GM18907 (cell line): ENCODE data around the gene NFATC3.
"Not testable (repeated sequence)": the region's sequence is repeated elsewhere in the genome, so short reads cannot be mapped to it uniquely, and the experiment has no call there.

Experiments used
- ATAC-seq: cut with Tn5 transposase; IDR thresholded peaks from one replicate; pipeline ENCODE4 v1.9.1; 2021; ENCODE audit warnings: mild to moderate bottlenecking, moderate library complexity; ENCODE audit not compliant: unreplicated experiment

NFATC3 gene

DNA sequence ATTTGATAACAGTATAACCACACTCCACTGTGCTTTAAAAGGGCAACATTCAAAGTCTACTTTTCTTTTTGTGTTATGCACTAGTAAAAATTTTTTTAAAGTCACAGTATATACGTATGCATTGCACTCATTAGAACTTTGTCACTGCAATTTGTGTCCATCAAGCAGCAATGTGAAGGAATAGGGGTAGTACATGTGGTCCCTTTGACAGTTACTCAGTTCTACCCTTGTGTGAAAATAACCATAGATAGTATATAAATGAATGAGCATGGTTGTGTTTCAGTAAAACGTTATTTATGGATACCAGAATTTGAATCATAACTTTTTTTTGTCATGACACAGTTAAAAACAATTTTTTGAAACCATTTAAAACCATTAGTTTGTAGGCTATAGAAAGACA, 30.7 kb downstream of the NFATC3 start:
- no peak for ATAC-seq

DNA sequence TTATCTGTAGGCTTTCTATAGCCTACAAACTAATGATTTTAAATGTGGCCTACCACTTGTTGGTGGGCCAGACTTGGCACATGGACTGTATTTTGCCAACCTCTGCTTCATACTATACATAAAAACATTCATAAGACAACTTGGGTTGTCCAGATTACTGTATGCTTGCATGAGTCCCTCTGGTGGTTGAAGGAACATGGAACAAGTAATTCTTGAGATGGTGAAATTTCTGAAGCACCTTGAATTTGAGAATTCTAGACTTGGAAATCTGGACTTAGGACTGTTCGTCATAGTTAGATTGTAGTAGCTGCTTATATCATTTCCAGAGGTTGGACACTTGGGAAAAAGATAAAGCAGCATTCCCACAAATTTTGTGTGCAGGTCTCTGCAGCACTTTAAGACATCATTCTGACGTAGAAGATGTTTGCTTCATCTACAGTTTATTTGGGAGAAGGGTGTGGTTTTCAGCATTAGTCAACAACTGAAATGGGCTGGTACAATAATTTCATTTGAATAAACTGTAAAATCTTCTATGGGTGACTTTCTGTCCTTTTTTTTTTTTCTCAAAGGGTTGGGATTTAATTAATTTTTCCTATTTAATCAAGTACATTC, 31.2 kb downstream of the NFATC3 start:
- ATAC-seq = no peak

DNA sequence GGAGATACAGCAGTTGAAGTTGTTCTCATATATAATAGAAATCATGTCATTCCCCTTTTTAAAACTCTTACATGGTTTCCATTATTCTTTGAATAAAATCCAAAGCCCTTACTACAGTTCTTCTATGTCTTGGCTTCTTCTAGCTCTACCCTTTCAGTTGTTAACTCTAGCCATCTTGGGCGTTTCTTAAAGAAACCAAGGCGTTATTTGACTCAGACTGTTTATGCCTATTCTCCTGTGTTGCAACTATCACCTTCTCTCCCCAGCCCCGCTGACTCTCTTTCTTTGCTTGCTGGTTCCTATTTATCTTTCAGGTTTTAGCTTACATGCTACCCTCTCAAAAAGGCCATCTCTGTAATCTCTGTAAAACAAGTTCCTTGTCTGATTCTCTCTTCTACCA, 32.7 kb downstream of the NFATC3 start:
- no peak for ATAC-seq

DNA sequence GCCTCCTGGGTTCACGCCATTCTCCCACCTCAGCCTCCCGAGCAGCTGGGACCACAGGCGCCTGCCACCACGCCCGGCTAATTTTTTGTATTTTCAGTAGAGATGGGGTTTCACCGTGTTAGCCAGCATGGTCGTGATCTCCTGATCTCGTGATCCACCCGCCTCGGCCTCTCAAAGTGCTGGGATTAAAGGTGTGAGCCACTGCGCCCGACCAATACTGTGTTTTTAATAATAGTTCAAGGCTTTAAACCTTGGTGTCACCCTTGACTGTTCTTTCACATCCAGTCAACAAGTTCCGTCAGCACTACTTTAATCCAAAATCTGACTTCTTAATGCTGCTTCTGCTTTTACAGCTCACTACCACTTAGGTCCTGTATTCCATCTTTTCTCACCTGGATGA, 33.8 kb downstream of the NFATC3 start:
- peak; percentile 44 for ATAC-seq

DNA sequence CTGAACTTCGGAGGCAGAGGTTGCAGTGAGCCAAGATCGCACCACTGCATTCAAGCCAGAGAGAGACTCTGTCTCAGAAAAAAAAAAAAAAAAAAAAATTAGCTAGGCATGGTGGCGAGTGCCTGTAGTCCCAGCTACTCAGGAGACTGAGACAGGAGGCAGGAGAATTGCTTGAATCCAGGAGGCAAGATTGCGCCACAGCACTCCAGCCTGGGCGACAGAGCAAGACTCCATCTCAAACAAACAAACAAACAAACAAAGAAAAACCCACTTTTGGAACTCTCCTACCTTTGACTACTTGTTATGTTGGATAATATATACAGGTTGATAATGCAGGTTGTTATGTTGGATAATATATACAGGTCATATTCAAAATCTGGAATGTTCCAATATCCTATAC, 35.3 kb downstream of the NFATC3 start:
- ATAC-seq = not testable (repeated sequence)

DNA sequence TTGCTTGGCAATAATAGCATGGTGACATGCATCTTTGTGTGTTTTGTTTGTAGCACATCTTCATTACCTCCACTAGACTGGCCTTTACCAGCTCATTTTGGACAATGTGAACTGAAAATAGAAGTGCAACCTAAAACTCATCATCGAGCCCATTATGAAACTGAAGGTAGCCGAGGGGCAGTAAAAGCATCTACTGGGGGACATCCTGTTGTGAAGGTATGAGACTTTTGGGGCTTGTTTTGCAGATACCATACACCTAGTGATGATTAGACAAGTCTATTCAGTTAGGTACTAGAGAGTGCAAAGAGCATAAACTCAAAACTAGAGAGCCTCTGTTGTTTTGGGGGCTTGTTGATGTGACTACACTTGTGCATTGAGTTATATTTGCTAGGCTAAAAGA, 41.2 kb downstream of the NFATC3 start:
- ATAC-seq = peak; percentile 66

DNA sequence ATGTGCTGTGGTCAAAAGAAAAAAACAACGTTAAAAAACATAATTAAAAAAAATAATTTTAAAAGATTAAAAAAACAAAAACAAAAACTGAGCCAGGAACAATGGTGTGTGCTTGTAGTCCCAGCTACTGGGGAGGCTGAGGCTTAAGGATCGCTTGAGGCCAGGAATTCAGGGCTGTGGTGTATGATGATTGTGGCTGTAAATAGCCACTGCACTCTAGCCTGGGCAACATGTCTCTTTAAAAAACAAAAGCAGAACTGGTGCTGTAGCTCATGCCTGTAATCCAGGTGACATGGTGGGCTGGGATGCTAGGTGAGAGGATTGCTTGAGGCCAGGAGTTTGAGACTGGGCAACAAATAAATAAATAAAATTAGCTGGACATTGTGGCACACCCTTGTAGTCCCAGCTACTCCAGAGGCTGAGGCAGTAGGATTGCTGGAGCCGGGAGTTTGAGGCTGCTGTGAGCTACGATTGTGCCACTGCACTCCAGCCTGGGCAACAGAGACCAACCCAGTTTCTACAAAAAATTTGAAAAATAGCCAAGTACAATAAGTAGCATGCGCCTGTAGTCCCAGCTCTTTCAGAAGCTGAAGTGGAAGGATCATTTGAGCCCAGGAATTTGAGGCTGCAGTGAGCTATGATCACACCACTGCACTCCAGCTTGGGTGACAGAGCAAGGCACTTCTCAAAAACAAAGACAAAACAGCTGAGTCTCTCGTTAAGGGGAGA, 43.6 kb downstream of the NFATC3 start:
- no peak for ATAC-seq

DNA sequence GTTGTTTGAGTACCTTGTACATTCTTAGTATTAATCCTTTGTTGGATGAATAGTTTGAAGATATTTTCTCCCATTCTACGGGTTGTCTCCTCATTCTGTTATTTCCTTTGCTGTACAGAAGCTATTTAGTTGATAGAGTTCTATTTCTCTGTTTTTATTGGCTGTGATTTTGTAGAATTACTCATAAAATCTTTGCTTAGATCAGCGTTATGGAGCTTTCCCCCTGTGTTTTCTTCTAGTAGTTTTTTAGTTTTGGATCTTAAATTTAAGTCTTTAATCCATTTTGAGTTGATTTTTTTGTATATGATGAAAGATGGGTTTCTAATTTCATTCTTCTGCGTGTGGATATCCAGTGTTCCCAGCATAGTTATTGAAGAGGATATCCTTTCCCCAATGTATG, 45.4 kb downstream of the NFATC3 start:
- ATAC-seq = no peak

DNA sequence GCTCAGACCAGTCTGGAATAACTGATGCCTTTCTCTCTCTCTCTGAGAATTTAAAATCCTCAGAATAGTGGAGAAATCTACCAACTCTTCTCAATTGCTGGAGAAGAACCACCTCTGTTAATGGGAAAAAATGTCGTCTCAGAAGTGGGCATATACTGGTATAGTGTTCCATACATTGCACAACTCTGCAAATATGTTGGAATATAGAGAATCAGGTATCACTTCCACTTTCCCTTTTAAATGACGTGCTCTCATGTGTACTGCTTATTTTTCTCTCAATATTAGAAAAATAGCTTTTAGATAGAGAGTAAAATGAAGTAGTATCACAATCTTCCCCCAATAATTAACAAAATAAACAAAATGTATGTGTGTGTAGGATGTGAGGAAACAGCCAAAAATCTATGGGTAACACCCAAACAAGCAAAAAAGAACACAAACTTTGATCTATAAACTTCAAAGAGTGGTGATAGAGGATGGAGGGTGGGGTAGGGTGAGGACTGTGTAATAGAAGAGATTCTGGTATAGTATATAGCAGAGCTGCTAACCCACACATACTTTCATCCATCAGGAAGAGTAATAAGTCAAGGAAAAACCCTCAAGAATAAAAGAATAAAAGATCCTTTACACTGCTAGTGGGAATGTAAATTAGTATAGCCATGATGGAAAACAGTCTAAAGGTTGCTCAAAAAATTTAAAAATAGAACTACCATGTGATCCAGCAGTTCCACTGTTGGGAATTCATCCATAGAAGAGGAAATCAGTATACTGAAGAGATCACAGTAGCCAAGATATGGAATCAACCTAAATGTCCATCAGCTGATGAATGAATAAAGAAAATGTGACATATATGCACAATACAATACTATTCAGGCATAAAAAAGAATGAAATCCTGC, 46.9 kb downstream of the NFATC3 start:
- no peak for ATAC-seq

DNA sequence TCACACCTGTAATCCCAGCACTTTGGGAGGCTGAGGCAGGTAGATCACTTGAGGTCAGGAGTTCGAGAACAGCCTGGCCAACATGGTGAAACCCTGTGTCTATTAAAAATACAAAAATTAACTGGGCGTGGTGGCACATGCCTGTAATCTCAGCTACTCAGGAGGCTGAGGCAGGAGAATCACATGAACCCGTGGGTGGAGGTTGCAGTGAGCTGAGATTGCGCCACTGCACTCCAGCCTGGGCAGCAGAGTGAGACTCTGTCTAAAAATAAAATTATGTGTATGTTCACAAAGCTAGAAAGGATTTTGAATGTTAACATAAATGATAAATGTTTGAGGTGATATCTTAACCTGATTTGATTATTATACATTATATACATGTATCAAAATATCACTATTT, 47.8 kb downstream of the NFATC3 start:
- ATAC-seq = not testable (repeated sequence)

DNA sequence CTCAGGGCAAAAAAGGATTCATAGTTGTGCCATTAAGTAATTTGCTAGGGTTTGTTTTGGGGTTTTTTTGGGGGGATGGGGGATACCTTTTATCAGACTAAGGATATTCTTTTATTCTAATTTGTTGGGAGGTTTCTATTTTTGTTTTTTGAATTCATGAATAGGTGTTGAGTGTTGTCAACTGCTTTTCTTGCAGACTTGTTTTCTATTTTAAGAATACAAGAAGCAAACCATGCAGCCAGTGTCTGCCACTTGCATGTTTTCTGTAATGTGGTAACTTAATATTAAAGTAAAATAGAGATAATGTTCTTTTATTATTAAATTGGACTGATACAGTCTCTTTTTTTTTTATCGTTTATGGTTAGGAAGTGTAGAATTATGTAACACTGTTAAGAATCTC, 49.5 kb downstream of the NFATC3 start:
- no peak for ATAC-seq

DNA sequence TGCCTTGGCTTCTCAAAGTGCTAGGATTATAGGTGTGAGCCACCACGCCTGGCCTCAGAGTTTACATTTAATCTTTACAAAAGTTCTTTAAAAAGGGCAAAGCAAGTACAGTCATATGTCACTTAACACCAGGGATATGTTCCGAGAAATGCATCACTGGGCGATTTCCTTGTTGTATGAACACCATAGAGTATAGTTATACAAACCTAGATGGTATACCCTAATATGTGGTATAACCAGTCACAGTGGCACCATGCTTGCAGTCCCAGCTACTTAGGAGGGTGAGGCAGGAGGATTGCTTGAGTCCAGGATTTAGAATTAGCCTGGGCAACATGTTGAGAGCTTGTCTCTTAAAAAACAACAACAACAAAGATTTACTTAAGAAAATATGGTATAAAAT, 51.3 kb downstream of the NFATC3 start:
- no peak for ATAC-seq

DNA sequence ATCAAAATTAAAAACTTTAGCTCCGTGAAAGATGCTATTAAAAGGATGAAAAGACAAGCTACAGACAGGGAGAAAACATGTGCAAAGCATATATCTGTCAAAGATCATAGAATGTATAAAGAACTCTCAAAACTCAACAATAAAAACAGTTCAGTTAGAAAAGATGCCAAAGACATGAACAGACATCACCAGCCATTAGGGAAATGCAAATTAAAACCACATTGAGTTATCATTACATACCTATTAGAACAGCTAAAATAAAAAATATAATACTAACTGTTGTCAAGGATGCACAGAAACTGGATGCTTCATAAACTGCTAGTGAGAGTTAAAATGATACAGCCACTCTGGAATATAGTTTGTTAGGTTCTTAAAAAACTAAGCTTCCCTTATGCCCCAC, 58.8 kb downstream of the NFATC3 start:
- ATAC-seq = no peak

DNA sequence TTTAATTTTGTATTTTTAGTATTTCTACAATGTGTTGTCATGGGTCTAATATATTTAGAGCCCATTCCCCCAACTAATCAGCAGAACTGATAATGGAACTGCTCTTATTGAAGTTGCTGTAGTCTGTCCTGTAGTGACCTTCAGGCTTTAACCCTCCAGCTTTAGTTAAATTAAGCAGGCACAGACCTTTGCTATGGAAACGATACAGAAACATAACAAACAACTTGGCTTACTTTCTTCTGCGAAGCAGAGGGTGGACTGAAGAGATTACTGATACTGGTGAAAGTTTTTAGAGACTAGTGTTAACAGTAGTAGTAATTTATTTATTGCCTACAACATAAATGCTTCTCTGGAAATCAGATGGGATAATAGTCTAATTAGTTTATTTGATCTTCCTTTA, 61.4 kb downstream of the NFATC3 start:
- ATAC-seq = no peak

DNA sequence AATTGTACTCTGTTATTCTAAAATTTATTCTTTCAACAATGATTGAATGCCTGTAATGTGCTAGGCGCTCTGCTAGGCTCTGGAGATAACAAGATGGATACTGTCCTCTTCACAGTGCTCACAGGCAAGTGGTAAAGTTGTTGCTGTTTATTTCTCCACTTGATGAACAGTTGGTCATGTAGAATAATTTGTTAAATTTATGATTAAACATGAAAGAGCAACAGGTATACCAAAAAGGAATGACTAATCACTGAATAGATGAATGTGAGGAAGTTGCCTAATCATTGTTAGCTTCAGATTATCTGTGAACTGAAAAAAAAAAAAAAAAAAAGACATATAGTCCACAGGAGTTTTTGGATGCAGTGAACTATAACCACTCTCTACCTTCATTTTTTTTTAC, 62.3 kb downstream of the NFATC3 start:
- no peak for ATAC-seq

DNA sequence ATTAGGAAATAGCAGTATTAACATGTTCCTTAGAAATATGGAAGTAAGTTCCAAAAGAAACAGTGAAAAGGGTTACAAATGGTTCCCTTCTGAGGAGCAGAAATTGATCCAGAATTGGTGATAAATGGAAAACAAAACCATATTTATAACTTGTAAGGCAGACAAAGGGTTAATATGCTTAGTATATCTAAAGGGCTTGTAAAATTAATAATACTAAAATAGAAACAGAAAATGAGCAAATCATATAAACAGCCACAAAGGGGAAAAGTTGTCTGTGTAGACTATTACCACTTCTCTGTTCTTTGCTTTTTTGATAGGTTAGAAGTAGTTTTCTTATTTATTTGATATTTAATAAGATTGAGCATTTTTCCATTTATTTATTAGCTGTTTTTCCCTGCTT, 64.4 kb downstream of the NFATC3 start:
- ATAC-seq = no peak

DNA sequence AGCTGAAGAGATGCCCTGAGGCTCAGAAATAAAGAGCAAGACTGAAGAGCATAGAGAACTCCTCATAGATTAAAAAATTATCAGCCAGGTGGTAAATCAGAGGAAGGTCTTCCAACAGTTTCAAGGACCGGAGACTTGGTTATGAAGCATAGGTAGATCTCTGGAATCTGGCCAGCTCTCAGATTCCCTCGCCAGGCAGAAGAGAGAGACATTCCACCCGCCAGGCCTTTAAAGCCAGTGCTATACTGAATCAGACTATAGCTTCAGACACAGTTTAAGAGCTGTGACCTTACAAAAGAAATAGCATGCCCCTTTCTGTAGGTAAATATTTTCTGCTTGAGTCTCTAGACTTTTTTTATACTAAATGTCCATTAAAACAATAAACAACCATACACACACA, 70.3 kb downstream of the NFATC3 start:
- ATAC-seq = no peak

DNA sequence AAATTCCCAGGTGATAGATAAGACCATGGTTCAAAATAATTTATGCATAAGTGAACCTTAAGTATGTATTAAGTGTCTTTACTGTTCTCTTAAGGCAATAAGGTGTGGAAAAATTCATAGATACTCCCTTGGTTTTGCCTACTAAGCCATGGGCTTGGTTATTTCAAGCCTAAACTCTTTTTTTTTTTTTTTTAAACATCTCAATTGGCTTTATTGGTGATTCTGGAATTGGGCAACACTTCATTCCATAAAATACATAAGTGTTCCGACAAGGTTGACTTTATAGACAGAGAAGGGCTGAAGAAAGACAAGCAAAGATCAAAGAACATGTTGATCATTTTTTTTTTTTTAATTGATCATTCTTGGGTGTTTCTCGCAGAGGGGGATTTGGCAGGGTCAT, 77.2 kb downstream of the NFATC3 start:
- ATAC-seq = no peak

DNA sequence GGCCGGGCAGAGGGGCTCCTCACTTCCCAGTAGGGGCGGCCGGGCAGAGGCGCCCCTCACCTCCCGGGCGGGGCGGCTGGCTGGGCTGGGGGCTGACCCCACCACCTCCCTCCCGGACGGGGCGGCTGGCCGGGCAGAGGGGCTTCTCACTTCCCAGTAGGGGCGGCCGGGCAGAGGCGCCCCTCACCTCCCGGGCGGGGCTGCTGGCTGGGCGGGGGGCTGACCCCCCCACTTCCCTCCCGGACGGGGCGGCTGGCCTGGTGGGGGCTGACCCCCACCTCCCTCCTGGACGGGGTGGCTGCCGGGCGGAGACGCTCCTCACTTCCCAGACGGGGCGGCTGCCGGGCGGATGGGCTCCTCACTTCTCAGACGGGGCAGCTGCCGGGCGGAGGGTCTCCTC, 78.1 kb downstream of the NFATC3 start:
- not testable (repeated sequence) for ATAC-seq

DNA sequence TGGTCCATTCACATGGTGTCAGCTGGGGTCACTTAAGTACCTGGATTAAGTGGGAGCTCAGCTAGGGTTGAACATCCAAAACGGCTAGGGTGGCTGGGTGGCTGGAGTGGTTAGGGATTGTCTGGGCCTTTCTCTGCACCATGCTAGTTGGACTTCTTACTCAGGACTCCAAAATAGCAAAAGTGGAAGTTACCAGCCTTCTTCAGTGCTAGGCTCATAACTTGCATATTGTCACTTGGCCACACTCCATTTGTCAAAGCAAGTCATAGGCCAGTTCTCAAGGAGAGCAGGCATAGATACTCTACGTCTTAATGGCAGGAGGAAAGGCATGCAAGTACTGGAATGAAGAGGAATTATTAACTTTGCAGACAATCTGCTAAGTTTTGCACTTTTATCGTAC, 81.1 kb downstream of the NFATC3 start:
- ATAC-seq = no peak

DNA sequence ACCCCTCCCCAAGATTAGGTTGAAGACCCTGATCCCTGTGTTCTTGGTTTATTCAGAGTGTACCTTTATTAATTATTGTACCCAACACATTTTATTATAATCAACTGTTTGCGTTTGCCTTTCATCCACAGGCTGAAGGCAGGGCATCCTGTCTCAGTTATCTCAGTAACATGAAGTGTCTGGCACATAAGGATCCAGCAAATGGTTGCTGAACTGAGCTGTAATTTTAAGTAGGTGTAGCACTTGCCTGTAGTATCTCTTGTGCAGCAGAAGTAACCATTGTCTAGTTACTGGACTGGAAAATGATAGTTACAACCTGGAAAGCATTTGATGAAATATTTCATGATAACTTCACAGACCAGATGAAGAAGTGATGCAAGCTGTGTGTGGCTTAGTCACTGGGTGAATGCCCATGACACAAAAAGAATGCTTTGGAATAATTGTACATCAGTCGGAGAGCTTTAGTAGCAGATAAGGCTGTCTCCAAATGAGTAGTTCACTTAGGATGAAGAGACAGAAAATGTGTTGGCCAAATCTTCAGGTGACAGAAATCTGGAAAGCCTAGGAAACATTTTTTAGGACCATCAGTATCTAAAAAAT, 94.1 kb downstream of the NFATC3 start:
- no peak for ATAC-seq

DNA sequence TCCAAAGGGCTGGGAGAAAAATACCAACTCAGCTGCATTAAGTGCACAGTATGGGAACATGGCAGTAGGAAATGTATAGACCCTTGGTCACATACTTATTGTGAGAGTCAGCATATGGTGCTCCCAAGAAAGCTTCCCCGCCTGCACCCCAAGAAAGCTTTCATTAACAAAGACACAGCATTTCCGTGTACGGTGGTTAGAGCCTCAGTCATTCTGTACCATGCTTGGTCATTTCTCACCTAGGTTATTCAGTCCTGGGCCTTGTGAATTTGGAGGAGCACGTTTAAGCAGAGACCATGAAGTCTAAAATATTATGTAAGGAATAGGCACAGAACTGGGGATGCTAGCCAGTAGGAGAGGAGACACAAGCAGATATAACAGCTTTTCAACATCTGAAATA, 94.7 kb downstream of the NFATC3 start:
- no peak for ATAC-seq
